ENCODE measurements around the gene EXOSC6.
"Not testable (repeated sequence)": the region's sequence is repeated elsewhere in the genome, so short reads cannot be mapped to it uniquely, and the experiment has no call there.

- not testable (repeated sequence) for TF ChIP-seq EZH2 (IDR thresholded peaks at IDR 0.05; ENCODE audit: borderline replicate concordance, insufficient read depth, low read length, poor library complexity, severe bottlenecking); CTCF (IDR thresholded peaks at IDR 0.05; ENCODE audit: poor library complexity, severe bottlenecking)
These were observed 40.4 kb upstream of the EXOSC6 start for GRCh38 chr16:70292148-70292547.
